LNCaP clone FGC (cell line): Measurements from ENCODE around the gene FCER2.

Experiments used
- DNase-seq: peaks from one replicate; pipeline ENCODE4 v3.0.0-alpha.2; 2011; ENCODE audit warnings: low read depth
- H3K4me3 ChIP-seq: 2 replicates; pipeline ENCODE4 v1.5.1; 2011; ENCODE audit warnings: mild to moderate bottlenecking, low read depth, low read length, control low read depth
- CTCF ChIP-seq: IDR thresholded peaks from 2 replicates; pipeline ENCODE4 v1.5.1; 2012; ENCODE audit warnings: mild to moderate bottlenecking; ENCODE audit not compliant: control insufficient read depth, insufficient read depth; ENCODE audit errors: extremely low read depth

FCER2 gene

GRCh38 chr19:7744871-7745650 lies 43.1 kb upstream of the FCER2 start:
- no peak overlapping the region for H3K4me3 ChIP-seq
- TF ChIP-seq CTCF: no peak
- DNase-seq: no peak

- DNase-seq: no peak
- TF ChIP-seq CTCF: no peak
- no peak overlapping the region for H3K4me3 ChIP-seq
Observed at GRCh38 chr19:7744199-7744786, 42.4 kb upstream of the FCER2 start.

- no peak for DNase-seq
- no peak for TF ChIP-seq CTCF
- no peak overlapping the region for H3K4me3 ChIP-seq
Observed at GRCh38 chr19:7743425-7743841, 41.5 kb upstream of the FCER2 start.

GRCh38 chr19:7742991-7743390 lies 41.1 kb upstream of the FCER2 start:
- no peak for DNase-seq
- no peak for TF ChIP-seq CTCF

GRCh38 chr19:7742575-7742974 lies 40.6 kb upstream of the FCER2 start:
- no peak for DNase-seq
- H3K4me3 ChIP-seq: no peak overlapping the region
- TF ChIP-seq CTCF: no peak

More at GRCh38 chr19:7742991-7743390, 41.1 kb upstream of the FCER2 start:
- no peak overlapping the region for H3K4me3 ChIP-seq

- TF ChIP-seq CTCF: no peak
- no peak for DNase-seq
Observed at GRCh38 chr19:7740682-7741054, 38.7 kb upstream of the FCER2 start.

More at GRCh38 chr19:7740682-7741054, 38.7 kb upstream of the FCER2 start:
- H3K4me3 ChIP-seq: no peak overlapping the region
